Muscle layer of colon (tissue), 2 donors: Measurements from ENCODE around the gene FAM163A.
"Not testable (repeated sequence)": the region's sequence is repeated elsewhere in the genome, so short reads cannot be mapped to it uniquely, and the experiment has no call there.

Experiments
- H3K27ac ChIP-seq: one replicate; pipeline ENCODE4 v1.7.0; 2013; ENCODE audit warnings: low read depth, mild to moderate bottlenecking, low read length, moderate library complexity
- H3K27me3 ChIP-seq, 2 donors: one replicate each; pipeline ENCODE4 v1.7.0; 2013; ENCODE audit warnings: low read length in 2 of 2, mild to moderate bottlenecking in 2 of 2; ENCODE audit not compliant: insufficient read depth in 2 of 2, control insufficient read depth in 1 of 2
- H3K36me3 ChIP-seq: one replicate; pipeline ENCODE4 v1.7.0; 2013; ENCODE audit warnings: mild to moderate bottlenecking, low read length; ENCODE audit not compliant: insufficient read depth
- H3K4me1 ChIP-seq: one replicate; pipeline ENCODE4 v1.7.0; 2013; ENCODE audit warnings: mild to moderate bottlenecking, low read length; ENCODE audit not compliant: insufficient read depth
- H3K4me3 ChIP-seq, 2 donors: one replicate each; pipeline ENCODE4 v1.7.0; 2013; ENCODE audit warnings: low read length in 2 of 2, low read depth in 1 of 2, mild to moderate bottlenecking in 1 of 2, moderate library complexity in 1 of 2
- H3K9ac ChIP-seq: one replicate; pipeline ENCODE4 v1.7.0; 2013; ENCODE audit warnings: low read length
- H3K9me3 ChIP-seq: one replicate; pipeline ENCODE4 v1.7.0; 2013; ENCODE audit warnings: mild to moderate bottlenecking, low read length
- donor health status: abdominal sarcoma.
- donor health status: Adenocarcinoma of cecum.

Gene FAM163A

DNA sequence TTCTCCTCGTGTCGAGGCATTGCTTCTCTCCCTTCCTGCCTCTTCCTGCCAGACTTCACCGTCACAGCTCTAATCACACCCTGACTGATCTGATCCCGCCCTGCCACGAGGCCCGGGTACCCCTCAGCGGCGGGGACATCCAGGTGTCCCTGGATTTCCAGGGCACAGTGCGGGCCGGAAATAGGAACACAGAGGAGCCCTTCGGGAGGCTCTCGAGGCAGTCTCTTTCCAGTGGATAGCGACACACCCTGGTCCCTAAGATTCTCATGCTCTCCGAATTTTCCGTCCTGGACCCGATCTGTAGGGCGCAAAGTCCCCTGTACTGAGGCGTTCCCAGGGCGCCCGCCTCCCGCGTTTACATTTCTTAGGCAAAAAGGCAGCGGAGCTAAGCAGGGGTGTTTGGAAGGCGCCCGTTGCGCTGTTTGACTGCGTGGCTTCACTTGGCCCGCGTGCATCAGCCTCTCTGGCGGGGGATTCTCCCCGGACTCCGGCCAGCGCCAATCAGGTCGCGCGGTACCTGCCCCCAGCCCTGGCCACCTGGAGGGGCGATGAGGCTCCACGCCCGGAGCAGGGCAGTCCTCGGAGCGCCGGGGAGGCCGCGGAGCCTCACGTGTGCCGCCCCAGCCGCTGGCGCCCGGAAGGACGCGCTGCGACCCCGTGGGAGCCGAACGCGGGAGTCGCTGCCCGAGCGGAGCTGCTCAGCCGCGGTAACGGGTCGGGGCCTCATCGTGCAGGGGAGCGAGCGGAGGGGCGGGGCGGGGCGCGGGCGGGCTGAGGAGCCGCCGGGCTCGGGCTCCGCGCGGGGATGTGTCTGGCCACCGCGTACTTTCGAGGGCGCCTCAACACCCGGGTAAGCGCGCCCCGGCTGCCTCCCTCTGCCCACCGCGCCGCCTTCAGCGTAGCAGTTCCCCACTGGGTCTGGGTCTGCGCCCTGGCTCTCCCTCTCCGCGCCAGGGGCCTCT, at the start of gene FAM163A:
FAM163A (plus strand) TSS at position 575 of the 962 bp plus-strand sequence. CDS start 69,807 bp downstream, outside the sequence.
- Histone ChIP-seq H3K27ac (no peak within 1 kb of the TSS), H3K4me1 (peaks cover 9% of the 10 kb centered on the region), H3K27me3 (peaks cover 6 to 36% of the 10 kb centered on the region in 2 donors), H3K4me3 (peak within 1 kb of the TSS; percentile 36 to 47), H3K36me3 (no peaks in the 10 kb centered on the region), H3K9me3 (no peaks in the 10 kb centered on the region), H3K9ac (no peak within 1 kb of the TSS)

DNA sequence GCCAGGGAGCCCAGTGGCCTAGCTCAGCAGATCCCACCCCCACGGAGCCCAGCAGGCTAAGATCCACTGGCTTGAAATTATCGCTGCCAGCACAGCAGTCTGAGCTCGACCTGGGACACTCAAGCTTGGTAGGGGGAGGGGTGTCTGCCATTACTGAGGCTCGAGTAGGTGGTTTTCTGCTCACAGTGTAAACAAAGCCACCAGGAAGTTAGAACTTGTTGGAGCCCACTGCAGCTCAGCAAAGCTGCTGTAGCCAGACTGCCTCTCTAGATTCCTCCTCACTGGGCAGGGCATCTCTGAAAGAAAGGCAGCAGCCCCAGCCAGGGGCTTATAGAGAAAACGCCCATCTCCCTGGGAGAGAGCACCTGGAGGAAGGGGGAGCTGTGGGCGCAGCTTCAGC, 48.6 kb upstream of the FAM163A start:
- H3K27me3 ChIP-seq, H3K9me3 ChIP-seq, H3K9ac ChIP-seq, H3K36me3 ChIP-seq, H3K4me3 ChIP-seq, H3K4me1 ChIP-seq, H3K27ac ChIP-seq: not testable (repeated sequence)

DNA sequence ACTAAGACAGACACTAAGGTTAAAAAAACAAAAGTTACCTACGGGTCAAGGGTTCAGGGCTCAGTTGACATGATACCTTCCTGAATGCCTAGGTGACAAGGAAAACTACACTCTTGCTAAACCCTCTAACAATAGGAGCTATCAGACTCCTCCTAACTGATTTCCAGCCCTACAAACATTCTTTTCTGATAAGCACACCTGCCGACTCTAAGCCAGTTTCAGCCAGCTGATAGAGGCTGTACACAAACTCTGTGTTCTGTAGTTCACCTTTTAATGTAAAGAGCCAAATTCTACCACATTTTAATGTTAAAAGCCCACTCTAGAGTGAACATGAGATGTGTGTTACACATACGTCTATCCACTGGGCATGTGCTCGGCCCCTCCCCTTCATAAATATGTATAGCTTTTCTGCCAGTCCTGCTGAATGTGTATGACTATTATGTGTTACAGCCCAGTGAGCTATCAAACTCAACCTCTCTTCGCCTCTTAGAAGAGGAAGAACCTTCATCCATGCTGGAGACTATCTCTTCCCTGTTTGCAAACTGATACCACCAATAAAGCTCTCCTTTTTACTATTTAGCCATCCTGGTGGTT, 40.0 kb upstream of the FAM163A start:
- Histone ChIP-seq H3K9ac (no peak overlapping the region), H3K4me3 (no peak overlapping the region), H3K9me3 (no peaks in the 10 kb centered on the region), H3K27me3 (no peaks in the 10 kb centered on the region), H3K4me1 (no peaks in the 10 kb centered on the region), H3K27ac (no peak overlapping the region), H3K36me3 (no peaks in the 10 kb centered on the region)

DNA sequence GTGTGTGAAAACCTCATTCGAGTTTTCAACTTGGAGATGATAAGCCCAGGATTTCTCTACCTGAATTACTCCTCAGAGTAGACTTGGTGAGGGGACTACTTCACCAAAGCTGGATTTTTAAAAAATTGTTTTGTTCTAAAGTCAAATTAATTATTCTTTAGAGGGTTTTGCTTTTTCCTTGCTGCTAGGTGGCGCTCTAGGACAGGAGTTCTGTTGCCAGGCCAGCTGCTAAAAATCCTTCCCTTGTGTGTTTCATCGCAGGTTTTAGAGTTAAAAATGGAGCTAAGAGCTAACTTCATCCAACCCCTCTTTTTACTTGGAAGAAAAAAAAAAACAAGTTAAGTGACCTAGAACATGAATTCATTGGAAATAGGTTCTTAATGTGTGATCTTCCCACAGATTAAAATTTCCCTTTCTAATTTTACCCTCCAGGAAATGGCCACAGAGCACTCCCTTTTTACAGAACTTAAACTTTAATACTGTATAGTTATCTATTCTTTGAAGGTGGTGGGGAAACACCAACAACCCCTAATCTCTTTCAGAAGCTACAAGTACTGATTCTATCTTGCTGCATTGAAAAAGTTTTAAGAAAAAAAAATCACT, 36.7 kb upstream of the FAM163A start:
- Histone ChIP-seq H3K9ac (no peak overlapping the region), H3K4me1 (peaks cover 13% of the 10 kb centered on the region), H3K27ac (no peak overlapping the region), H3K4me3 (no peak overlapping the region), H3K36me3 (no peaks in the 10 kb centered on the region), H3K9me3 (no peaks in the 10 kb centered on the region), H3K27me3 (no peaks in the 10 kb centered on the region)

DNA sequence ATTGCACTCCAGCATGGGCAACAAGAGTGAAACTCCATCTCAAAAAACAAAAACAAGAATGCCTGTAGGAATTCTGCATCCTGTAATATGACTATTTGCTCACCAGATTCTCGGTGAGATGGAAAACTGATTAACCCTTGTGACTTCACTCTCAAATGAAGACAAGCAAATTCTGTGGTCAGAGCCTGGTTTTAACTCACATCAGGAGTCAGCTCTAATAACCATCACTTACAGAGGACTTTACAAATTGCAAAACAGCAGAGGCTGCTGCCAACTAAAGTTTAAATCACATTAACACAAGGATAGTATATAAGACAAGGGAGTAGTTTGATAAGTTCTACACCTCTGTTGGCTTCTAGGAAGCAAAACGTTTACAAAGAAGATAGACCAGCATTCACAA, 35.7 kb upstream of the FAM163A start:
- Histone ChIP-seq H3K9ac (no peak overlapping the region), H3K27ac (no peak overlapping the region), H3K4me3 (no peak overlapping the region), H3K9me3 (no peaks in the 10 kb centered on the region), H3K4me1 (peaks cover 13% of the 10 kb centered on the region), H3K27me3 (no peaks in the 10 kb centered on the region), H3K36me3 (no peaks in the 10 kb centered on the region)

DNA sequence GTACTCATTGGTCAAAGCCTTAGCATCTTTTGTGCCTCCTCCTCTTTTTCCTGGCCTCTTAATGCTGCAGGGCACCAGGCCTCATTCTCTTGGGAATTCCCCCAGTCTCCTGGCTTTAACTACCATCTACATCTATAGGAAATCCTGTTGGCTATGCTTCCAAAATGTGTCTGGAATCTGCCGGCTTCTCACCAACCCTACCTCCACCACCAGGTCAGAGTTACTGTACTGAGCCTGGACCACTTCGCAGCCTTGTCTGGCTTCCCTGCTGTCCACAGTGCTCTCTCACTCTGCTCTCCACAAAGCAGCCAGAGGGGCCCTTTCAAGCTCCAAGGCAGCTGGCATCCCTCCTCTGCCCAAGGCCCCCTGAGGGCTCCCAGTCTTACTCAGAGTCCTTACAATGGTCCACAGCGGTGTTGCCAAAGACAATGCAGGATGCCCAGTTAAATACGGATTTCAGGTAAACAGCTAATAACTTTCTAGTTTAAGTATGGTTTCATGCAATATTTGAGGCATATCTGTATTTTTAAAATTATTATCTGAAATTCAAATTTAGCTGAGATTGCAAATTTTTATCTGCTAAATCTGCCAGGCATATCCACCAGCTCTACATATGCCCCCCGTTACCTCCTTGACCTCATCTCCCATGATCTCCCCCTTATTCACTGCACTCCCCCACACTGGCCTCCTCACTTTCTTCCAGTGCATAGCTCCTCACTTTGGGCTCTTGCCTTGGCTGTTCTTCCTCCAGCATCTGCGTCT, 34.5 kb upstream of the FAM163A start:
- Histone ChIP-seq H3K36me3 (no peaks in the 10 kb centered on the region), H3K9ac (no peak overlapping the region), H3K27ac (no peak overlapping the region), H3K9me3 (no peaks in the 10 kb centered on the region), H3K4me3 (no peak overlapping the region), H3K4me1 (peaks cover 13% of the 10 kb centered on the region), H3K27me3 (no peaks in the 10 kb centered on the region)

DNA sequence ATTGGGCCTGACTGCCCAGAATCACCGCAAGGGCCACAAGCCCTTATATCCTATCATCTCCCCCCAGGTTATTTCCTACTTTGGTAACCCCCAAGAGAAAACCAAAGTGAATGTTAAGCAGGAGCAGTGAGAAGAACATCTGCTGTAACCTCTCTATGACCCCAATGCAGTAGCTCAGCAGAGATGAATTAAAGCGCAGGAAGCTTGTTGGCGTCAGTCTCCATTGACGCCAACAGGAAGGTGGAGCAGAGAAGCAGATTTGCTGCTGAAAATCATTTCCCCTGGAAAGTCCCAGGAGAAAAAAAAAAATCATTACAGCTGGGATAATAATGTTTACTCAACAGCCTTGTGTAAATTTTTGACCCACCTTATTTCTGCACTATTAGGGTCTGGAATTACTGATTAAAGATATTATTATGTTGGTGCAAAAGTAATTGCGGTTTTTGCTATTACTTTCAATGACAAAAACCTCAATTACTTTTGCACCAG, 33.2 kb upstream of the FAM163A start:
- peaks cover 1% of the 10 kb centered on the region for H3K9me3 ChIP-seq
- H3K4me3 ChIP-seq: no peak overlapping the region
- H3K27me3 ChIP-seq: no peaks in the 10 kb centered on the region
- peaks cover 13% of the 10 kb centered on the region for H3K4me1 ChIP-seq
- H3K27ac ChIP-seq: no peak overlapping the region
- H3K36me3 ChIP-seq: no peaks in the 10 kb centered on the region
- no peak overlapping the region for H3K9ac ChIP-seq

DNA sequence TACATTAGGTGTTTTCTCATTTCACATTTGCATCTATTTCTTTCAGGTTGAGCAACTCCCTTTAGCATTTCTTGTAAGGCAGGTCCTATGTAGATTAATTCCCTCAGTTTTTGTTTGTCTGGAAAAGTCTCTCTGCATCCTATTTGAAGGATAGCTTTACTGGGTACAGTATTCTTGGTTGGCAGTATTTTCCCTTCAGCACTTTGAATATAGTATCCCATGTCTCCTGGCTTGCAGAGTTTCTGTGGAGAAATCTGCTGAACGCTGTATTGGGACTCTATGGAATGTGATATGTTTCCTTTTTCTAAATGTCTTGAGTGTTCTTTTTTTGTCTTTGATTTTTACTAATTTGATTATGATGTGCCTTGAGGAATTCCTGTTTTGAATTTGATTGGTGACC, 28.9 kb upstream of the FAM163A start:
- Histone ChIP-seq H3K36me3 (no peaks in the 10 kb centered on the region), H3K9ac (no peak overlapping the region), H3K27ac (no peak overlapping the region), H3K4me3 (no peak overlapping the region), H3K4me1 (peaks cover 13% of the 10 kb centered on the region), H3K27me3 (no peaks in the 10 kb centered on the region), H3K9me3 (peaks cover 4% of the 10 kb centered on the region)

DNA sequence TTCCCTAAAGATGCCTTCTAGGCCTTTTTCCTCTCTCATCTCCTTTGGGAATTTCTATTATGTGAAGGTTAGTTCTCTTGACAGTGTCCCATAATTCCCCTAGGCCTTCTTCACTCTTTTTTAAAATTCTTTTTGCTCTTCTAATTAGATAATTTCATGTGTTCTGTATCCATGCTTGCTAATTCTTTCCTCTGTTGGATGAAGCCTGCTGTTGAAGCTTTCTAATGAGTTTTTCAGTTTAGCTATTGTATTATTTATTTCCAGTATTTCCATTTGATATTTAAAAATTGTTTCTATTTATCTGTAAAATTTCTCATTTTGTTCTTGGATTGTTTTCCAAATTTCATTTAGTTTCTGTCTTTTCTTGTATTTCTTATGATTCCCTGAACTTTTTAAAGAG, 28.5 kb upstream of the FAM163A start:
- peaks cover 9% of the 10 kb centered on the region for H3K4me1 ChIP-seq
- H3K27ac ChIP-seq: no peak overlapping the region
- H3K9me3 ChIP-seq: peaks cover 4% of the 10 kb centered on the region
- no peak overlapping the region for H3K9ac ChIP-seq
- H3K4me3 ChIP-seq: no peak overlapping the region
- no peaks in the 10 kb centered on the region for H3K27me3 ChIP-seq
- no peaks in the 10 kb centered on the region for H3K36me3 ChIP-seq

DNA sequence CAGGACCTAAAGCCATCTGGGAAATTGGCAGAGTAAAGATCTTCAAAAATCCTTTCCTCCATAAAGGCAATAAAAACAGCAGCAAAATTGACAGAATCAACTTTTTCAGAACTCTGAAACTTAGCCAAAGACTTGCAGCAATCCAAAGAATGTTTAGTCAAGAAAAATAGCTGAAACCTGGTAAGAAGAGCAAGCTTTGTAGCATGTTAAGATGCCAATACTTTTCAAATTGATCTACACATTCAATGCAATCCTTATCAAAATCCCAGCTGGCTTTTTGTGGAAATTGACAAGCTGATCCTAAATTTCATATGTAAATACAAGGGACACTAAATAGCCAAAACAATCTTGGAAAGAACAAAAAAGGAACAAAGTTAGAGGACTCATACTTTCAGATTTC, 23.8 kb upstream of the FAM163A start:
- Histone ChIP-seq H3K4me3 (no peak overlapping the region), H3K9ac (no peak overlapping the region), H3K27me3 (no peaks in the 10 kb centered on the region), H3K4me1 (no peaks in the 10 kb centered on the region), H3K36me3 (no peaks in the 10 kb centered on the region), H3K27ac (no peak overlapping the region), H3K9me3 (peaks cover 4% of the 10 kb centered on the region)

DNA sequence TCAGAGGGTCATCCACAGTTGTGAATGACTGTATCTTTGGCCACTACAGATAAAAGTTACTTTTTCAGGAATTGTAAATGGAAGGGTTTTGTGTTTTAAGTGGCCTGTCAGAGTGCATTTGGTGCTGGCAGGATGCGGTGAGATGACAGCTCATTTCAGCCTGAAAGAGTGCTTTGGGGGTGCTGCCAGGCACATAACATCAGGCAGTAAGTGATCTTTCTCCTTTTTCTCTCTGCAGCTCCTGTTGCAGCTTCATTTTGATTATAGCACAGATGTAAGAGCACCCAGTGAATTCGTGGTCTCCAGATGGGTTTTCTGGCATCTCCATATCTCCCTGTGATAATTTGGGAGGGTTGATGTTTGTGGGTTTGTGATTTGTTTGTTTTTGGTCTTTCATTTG, 14.8 kb upstream of the FAM163A start:
- peaks cover 0 to 4% of the 10 kb centered on the region in 2 donors for H3K27me3 ChIP-seq
- no peaks in the 10 kb centered on the region for H3K9me3 ChIP-seq
- H3K36me3 ChIP-seq: no peaks in the 10 kb centered on the region
- no peak overlapping the region for H3K27ac ChIP-seq
- no peak overlapping the region for H3K4me3 ChIP-seq
- no peaks in the 10 kb centered on the region for H3K4me1 ChIP-seq
- H3K9ac ChIP-seq: no peak overlapping the region
